Breast epithelium (tissue), 4 donors: Measurements from ENCODE around the gene EMILIN3. TPM values are rescaled to one million over a fixed set of nuclear protein-coding genes. Genes with fewer than 3 reads are reported as not detected.

Experiments used
- DNase-seq, 2 donors: peaks; one replicate each; pipeline ENCODE4 v3.0.0-alpha.2; 2019; ENCODE audit warnings: low spot score in 2 of 2
- H3K27ac ChIP-seq, 2 donors: fragments of 200-600 bp; sonication (generic) in 1 of 2; one replicate each; pipeline ENCODE4 v1.5.1; 2016 to 2019; ENCODE audit warnings: mild to moderate bottlenecking in 1 of 2
- H3K27me3 ChIP-seq, 2 donors: fragments of 200-600 bp; sonication (generic) in 1 of 2; one replicate each; pipeline versions ENCODE4 v1.5.1 to v1.6.0; 2017 to 2019; ENCODE audit warnings: control low read depth in 1 of 2, mild to moderate bottlenecking in 1 of 2
- H3K36me3 ChIP-seq: fragments of 200-600 bp; one replicate; pipeline ENCODE4 v1.5.1; 2019
- H3K4me1 ChIP-seq, 2 donors: fragments of 200-600 bp; sonication (generic); one replicate each; pipeline ENCODE4 v1.5.1; 2016 to 2019; ENCODE audit warnings: control low read depth in 1 of 2
- H3K4me3 ChIP-seq, 3 donors: fragments of 200-600 bp; sonication (generic); 1 replicate in 2 of 3; 2 replicates in 1 of 3; pipeline ENCODE4 v1.5.1; 2016 to 2019; ENCODE audit warnings: mild to moderate bottlenecking in 3 of 3, moderate library complexity in 2 of 3
- H3K9me3 ChIP-seq, 2 donors: fragments of 200-600 bp; sonication (generic) in 1 of 2; one replicate each; pipeline ENCODE4 v1.5.1; 2016 to 2019; ENCODE audit warnings: control low read depth in 1 of 2
- POLR2A ChIP-seq: fragments of 450-650 bp; IDR thresholded peaks from one replicate; pipeline ENCODE4 v1.6.1; 2016; ENCODE audit warnings: antibody characterized with exemption, mild to moderate bottlenecking, moderate library complexity
- POLR2AphosphoS5 ChIP-seq, 3 donors: sonication (generic); formaldehyde crosslinking; IDR thresholded peaks; one replicate each; pipeline ENCODE4 v1.6.1; 2017; ENCODE audit warnings: antibody characterized with exemption in 3 of 3
- intact Hi-C: fragments of 100-400 bp; cut with DNase I; formaldehyde crosslinking; loops from one replicate; pipeline ENCODE4 v1.15.1; 2023; ENCODE audit warnings: low total_unique reads
- total RNA-seq, 3 donors: library from RNA; depleted of rRNA; stranded (reverse); fragments of >200 nt; gene quantifications; one replicate each; pipeline ENCODE4 v1.1.0, GENCODE V29; 2016
- TF ChIP-seq, protein P1 (sequence below), 3 donors: fragments of 450-650 bp; IDR thresholded peaks; one replicate each; pipeline ENCODE4 v1.5.1; 2016 to 2017; ENCODE audit warnings: antibody characterized with exemption in 3 of 3, mild to moderate bottlenecking in 3 of 3, moderate library complexity in 3 of 3

EMILIN3 gene
- total RNA-seq, 3 donors from 2014 or later, result 0.32 to 7.5 (median 1.3) TPM

DNA sequence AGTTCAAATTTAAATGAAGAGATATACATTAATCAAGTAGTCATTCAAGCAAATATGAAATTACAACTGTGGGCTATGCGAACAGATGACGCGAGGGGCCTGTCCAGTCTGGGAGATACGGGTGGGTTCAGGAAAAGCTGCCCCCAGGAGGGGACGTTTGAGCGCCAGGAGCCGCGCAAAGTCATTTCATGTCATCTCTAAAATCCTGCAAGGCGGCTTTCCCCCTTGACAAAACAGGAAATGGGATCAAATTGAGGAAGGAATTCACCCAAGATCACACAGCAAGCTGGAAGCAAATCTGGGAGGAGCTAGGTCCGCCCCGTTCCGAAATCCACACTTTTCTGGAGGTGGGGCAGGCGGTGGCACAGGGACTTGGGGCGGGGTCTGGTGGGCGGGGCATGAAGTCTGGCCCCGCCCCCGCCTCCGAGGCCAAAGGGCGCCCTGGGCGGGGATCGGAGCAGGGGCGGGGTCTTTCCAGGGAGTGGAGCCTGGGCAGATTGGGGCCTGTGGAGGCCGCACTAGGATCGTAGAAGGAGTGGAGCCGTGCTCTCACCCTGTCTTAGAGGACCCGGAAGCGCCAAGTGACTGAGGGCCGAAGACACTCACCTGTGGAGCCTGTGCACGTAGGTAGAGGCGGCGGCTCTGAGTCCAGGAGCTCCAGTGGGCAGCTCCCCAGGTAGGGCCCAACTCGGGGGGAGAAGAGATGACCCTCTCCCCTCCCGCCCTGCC lies 26.1 kb downstream of the EMILIN3 start, which contains the start of gene LPIN3:
TSS of gene LPIN3 (plus strand) at position 495 of the 729 bp plus-strand sequence. CDS start 4,983 bp downstream, outside the sequence.
- DNase-seq, result peak; percentile 92 to 95
- intact Hi-C loops, result loop anchor here (10.0 kb wide), 1 partner anchor 74 kb away; no protein-coding TSS in a partner anchor
- peak; percentile 48 for TF ChIP-seq POLR2A
- TF ChIP-seq POLR2AphosphoS5 (IDR thresholded peaks at IDR 0.05), result no peak
- H3K4me3 ChIP-seq, result peak within 1 kb of the TSS; percentile 47 to 73 (median 58)
- H3K27ac ChIP-seq, result peak within 1 kb of the TSS; percentile 88 to 94
- H3K36me3 ChIP-seq, result no peaks in the 10 kb centered on the region
- no peaks in the 10 kb centered on the region for H3K9me3 ChIP-seq
- H3K27me3 ChIP-seq, result no peaks in the 10 kb centered on the region
- peaks cover 0 to 14% of the 10 kb centered on the region in 2 donors for H3K4me1 ChIP-seq

DNA sequence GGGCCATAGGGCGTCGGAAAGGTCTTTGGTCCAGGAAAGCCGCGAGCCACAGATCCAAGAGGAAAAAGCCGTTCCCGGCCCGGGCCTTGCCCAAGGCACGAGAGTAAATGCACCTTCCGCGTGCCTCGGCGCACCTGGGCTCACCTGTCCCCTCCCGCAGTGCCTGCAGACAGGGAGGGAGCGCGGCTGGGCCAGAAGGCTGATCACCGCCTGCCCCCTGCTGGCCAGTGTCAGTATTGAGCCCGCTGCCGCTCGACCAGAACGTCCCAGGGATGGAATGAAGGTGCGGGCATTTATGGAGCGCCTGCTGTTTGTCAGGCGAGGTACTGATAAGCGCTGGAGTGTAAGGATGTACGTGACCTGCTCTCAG lies 26.7 kb downstream of the EMILIN3 start:
- intact Hi-C loops, result loop anchor here (5.0 to 10.0 kb wide), 2 partner anchors 75 to 168 kb away; no protein-coding TSS in a partner anchor
- Histone ChIP-seq H3K9me3 (no peaks in the 10 kb centered on the region), H3K4me3 (peak overlapping the region; percentile 47 to 73 (median 58)), H3K4me1 (peaks cover under 1 to 19% of the 10 kb centered on the region in 2 donors), H3K27me3 (no peaks in the 10 kb centered on the region), H3K36me3 (no peaks in the 10 kb centered on the region), H3K27ac (peak overlapping the region; percentile 88 to 94)
- TF ChIP-seq POLR2A, result no peak
- TF ChIP-seq, protein P1, sequence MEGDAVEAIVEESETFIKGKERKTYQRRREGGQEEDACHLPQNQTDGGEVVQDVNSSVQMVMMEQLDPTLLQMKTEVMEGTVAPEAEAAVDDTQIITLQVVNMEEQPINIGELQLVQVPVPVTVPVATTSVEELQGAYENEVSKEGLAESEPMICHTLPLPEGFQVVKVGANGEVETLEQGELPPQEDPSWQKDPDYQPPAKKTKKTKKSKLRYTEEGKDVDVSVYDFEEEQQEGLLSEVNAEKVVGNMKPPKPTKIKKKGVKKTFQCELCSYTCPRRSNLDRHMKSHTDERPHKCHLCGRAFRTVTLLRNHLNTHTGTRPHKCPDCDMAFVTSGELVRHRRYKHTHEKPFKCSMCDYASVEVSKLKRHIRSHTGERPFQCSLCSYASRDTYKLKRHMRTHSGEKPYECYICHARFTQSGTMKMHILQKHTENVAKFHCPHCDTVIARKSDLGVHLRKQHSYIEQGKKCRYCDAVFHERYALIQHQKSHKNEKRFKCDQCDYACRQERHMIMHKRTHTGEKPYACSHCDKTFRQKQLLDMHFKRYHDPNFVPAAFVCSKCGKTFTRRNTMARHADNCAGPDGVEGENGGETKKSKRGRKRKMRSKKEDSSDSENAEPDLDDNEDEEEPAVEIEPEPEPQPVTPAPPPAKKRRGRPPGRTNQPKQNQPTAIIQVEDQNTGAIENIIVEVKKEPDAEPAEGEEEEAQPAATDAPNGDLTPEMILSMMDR (IDR thresholded peaks at IDR 0.05), result peak; percentile 99 to 100 (median 99)
- TF ChIP-seq POLR2AphosphoS5 (IDR thresholded peaks at IDR 0.05), result peak; percentile 44 to 85 (median 73)
- peak; percentile 89 to 93 for DNase-seq

DNA sequence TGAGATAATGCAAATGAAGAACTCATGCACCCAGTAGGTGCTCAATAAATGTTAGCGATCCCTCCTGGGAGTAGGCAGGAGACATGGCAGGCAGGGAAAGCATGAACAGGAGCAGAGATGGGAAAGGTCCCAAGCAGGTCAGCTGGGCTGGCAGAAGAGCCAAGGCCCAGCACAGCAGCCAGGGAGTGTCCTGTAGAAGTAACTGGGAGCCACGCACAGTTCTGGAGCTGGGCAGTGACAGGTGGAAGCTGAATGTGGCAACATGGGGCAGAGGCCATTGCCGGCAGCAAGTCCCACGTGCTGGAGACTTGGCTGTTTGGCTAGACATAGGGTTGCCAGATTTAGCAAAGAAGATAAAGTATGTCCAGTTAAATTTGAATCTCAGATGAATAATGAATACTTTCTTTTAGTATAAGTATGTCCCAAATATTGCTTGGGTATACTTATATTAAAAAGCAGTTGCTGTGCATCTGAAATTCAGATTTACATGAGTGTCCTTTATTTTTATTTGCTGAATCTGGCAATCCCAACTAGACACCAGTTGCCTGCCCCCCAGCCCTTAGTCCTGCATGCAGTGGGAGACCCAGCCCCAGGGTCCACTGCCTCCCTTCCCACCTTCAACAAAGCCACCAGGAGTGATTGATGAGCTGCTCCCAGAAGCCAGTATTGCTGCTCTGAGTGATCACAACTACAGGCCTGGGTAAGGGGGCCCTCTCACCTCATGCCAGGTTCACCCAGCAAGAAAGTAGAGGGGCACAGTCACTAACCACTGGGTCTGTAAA lies 29.7 kb downstream of the EMILIN3 start:
- intact Hi-C loops, result loop anchor here (5.0 kb wide), 1 partner anchor 165 kb away; no protein-coding TSS in a partner anchor
- Histone ChIP-seq H3K27ac (no peak overlapping the region), H3K4me1 (peaks cover 3 to 22% of the 10 kb centered on the region in 2 donors), H3K4me3 (no peak overlapping the region), H3K9me3 (no peaks in the 10 kb centered on the region), H3K27me3 (no peaks in the 10 kb centered on the region), H3K36me3 (no peaks in the 10 kb centered on the region)
- TF ChIP-seq POLR2AphosphoS5 (IDR thresholded peaks at IDR 0.05), result no peak
- TF ChIP-seq, protein P1 (IDR thresholded peaks at IDR 0.05), result no peak
- TF ChIP-seq POLR2A, result no peak
- peak in 1 of 2 donors; percentile 17 for DNase-seq

DNA sequence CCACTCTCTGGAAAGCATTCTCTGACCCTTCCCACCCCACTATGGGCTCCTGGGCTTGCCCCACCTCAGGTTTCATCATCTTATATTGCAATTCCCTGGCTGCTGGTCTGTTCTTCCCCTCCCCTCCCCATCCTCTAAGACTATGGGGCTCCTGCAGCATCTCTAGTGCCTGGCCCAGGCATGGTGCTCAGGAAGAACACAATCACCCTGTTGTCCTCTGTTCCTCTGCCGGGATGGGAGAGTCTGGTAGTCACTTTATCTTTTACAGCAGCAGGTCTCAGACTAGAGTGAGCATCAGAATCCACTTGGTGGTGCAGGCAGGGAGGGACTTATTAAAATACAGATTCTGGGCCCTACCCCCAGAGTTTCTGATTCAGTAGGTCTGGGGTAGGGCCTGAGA lies 31.0 kb downstream of the EMILIN3 start:
- intact Hi-C loops, result loop anchor here (5.0 kb wide), 1 partner anchor 163 kb away; no protein-coding TSS in a partner anchor
- TF ChIP-seq, protein P1 (IDR thresholded peaks at IDR 0.05), result no peak
- TF ChIP-seq POLR2A (no peak), POLR2AphosphoS5 (IDR thresholded peaks at IDR 0.05) (no peak)
- H3K4me1 ChIP-seq, result peaks cover 3 to 15% of the 10 kb centered on the region in 2 donors

More for the DNA sequence above, 31.0 kb downstream of the EMILIN3 start:
- peak in 1 of 2 donors; percentile 27 for DNase-seq
- Histone ChIP-seq H3K27me3 (no peaks in the 10 kb centered on the region), H3K9me3 (no peaks in the 10 kb centered on the region), H3K27ac (peak overlapping the region; percentile 60 to 90), H3K36me3 (no peaks in the 10 kb centered on the region), H3K4me3 (no peak overlapping the region)
